DMS53 treated with DMSO at 0.1 percent for 48 hours (cell line): Measurements from ENCODE around the gene PPP1CB.

Experiments used
- DNase-seq: peaks from one replicate; lab custom pipeline; 2025; ENCODE audit not compliant: unreplicated experiment; lab: John Stamatoyannopoulos, UW

The PPP1CB gene

GRCh38 chr2:28842042-28842441 is 90.4 kb downstream of the PPP1CB start:
- DNase-seq: no peak
